ENCODE data around the gene LRRC14B. TPM values are rescaled to one million over a fixed set of nuclear protein-coding genes. Genes with fewer than 3 reads are reported as not detected.

Gene LRRC14B
- 0.48 TPM in 1 of 2 replicates, not detected in the other for total RNA-seq (2014; rRNA removed; shearing (Covaris generic); ENCODE audit: low replicate concordance)

- no peaks in the 10 kb centered on the region for H3K9me2 ChIP-seq (replicated peaks; ENCODE audit: insufficient read depth, low read length)
- no peaks in the 10 kb centered on the region for H3K27me3 ChIP-seq (ENCODE audit: low read length)
- H3K4me1 ChIP-seq (ENCODE audit: low read length), result peaks cover 23% of the 10 kb centered on the region
- DNase-seq, result peak; percentile 50
- H4K20me1 ChIP-seq (ENCODE audit: insufficient read depth, low read depth, low read length), result no peaks in the 10 kb centered on the region; the same call in 1 of the 2 replicates
- H3K4me2 ChIP-seq (ENCODE audit: low read depth, low read length, poor library complexity, severe bottlenecking), result peak within 1 kb of the TSS; percentile 35
- no peak within 1 kb of the TSS for H2AFZ ChIP-seq (ENCODE audit: low read length)
- no peaks in the 10 kb centered on the region for H3K79me2 ChIP-seq (ENCODE audit: low read length)
- no peaks in the 10 kb centered on the region for H3K36me3 ChIP-seq (ENCODE audit: insufficient read depth, low read length)
- no peak within 1 kb of the TSS; the same call in 1 of the 2 replicates for H3K9ac ChIP-seq (ENCODE audit: low read length)
- H3K4me3 ChIP-seq (ENCODE audit: low read length), result no peak within 1 kb of the TSS
- H3K27ac ChIP-seq (ENCODE audit: low read length), result no peak within 1 kb of the TSS
- H3K9me3 ChIP-seq (ENCODE audit: low read length), result no peaks in the 10 kb centered on the region
These were observed at the start of gene LRRC14B for GRCh38 chr5:191036-191948. Gene LRRC14B, plus strand, starts transcription at chr5:191495. Its CDS starts 44 bp downstream, at chr5:191539.

- no peaks in the 10 kb centered on the region for H3K79me2 ChIP-seq (ENCODE audit: low read length)
- no peaks in the 10 kb centered on the region for H3K9me3 ChIP-seq (ENCODE audit: low read length)
- H3K4me1 ChIP-seq (ENCODE audit: low read length), result no peaks in the 10 kb centered on the region
- H3K36me3 ChIP-seq (ENCODE audit: insufficient read depth, low read length), result no peaks in the 10 kb centered on the region
- H3K27ac ChIP-seq (ENCODE audit: low read length), result no peak overlapping the region
- H3K4me2 ChIP-seq (ENCODE audit: low read depth, low read length, poor library complexity, severe bottlenecking), result no peak overlapping the region
- no peak overlapping the region for H2AFZ ChIP-seq (ENCODE audit: low read length)
- no peak for DNase-seq
- H4K20me1 ChIP-seq (ENCODE audit: insufficient read depth, low read depth, low read length), result no peaks in the 10 kb centered on the region
- H3K4me3 ChIP-seq (ENCODE audit: low read length), result no peak overlapping the region
- H3K9ac ChIP-seq (ENCODE audit: low read length), result no peak overlapping the region
- no peaks in the 10 kb centered on the region for H3K27me3 ChIP-seq (ENCODE audit: low read length)
- H3K9me2 ChIP-seq (replicated peaks; ENCODE audit: insufficient read depth, low read length), result no peaks in the 10 kb centered on the region
These were observed 49.5 kb upstream of the LRRC14B start for GRCh38 chr5:141761-142160.

GRCh38 chr5:142246-142810 is 49.0 kb upstream of the LRRC14B start:
- Histone ChIP-seq H3K27me3 (ENCODE audit: low read length) (no peaks in the 10 kb centered on the region), H3K4me2 (ENCODE audit: low read depth, low read length, poor library complexity, severe bottlenecking) (no peak overlapping the region), H3K9me3 (ENCODE audit: low read length) (peaks cover 2% of the 10 kb centered on the region; the same call in 1 of the 2 replicates), H3K27ac (ENCODE audit: low read length) (no peak overlapping the region), H2AFZ (ENCODE audit: low read length) (no peak overlapping the region), H3K9ac (ENCODE audit: low read length) (no peak overlapping the region), H3K79me2 (ENCODE audit: low read length) (no peaks in the 10 kb centered on the region), H3K9me2 (replicated peaks; ENCODE audit: insufficient read depth, low read length) (no peaks in the 10 kb centered on the region), H4K20me1 (ENCODE audit: insufficient read depth, low read depth, low read length) (no peaks in the 10 kb centered on the region), H3K4me3 (ENCODE audit: low read length) (no peak overlapping the region), H3K36me3 (ENCODE audit: insufficient read depth, low read length) (no peaks in the 10 kb centered on the region), H3K4me1 (ENCODE audit: low read length) (no peaks in the 10 kb centered on the region)
- DNase-seq, result no peak

- no peak overlapping the region for H2AFZ ChIP-seq (ENCODE audit: low read length)
- H3K9me2 ChIP-seq (replicated peaks; ENCODE audit: insufficient read depth, low read length), result no peaks in the 10 kb centered on the region
These were observed 48.3 kb upstream of the LRRC14B start for GRCh38 chr5:143041-143440.

GRCh38 chr5:144941-145340 is 46.4 kb upstream of the LRRC14B start:
- Histone ChIP-seq H3K4me1 (ENCODE audit: low read length) (no peaks in the 10 kb centered on the region), H3K9ac (ENCODE audit: low read length) (no peak overlapping the region), H3K4me2 (ENCODE audit: low read depth, low read length, poor library complexity, severe bottlenecking) (no peak overlapping the region), H2AFZ (ENCODE audit: low read length) (no peak overlapping the region), H3K9me2 (replicated peaks; ENCODE audit: insufficient read depth, low read length) (no peaks in the 10 kb centered on the region), H3K36me3 (ENCODE audit: insufficient read depth, low read length) (no peaks in the 10 kb centered on the region), H4K20me1 (ENCODE audit: insufficient read depth, low read depth, low read length) (no peaks in the 10 kb centered on the region), H3K27ac (ENCODE audit: low read length) (no peak overlapping the region), H3K79me2 (ENCODE audit: low read length) (no peaks in the 10 kb centered on the region), H3K4me3 (ENCODE audit: low read length) (no peak overlapping the region), H3K27me3 (ENCODE audit: low read length) (peaks cover under 1% of the 10 kb centered on the region; the same call in 1 of the 2 replicates), H3K9me3 (ENCODE audit: low read length) (peaks cover 10% of the 10 kb centered on the region)
- DNase-seq, result no peak

More at GRCh38 chr5:143041-143440, 48.3 kb upstream of the LRRC14B start:
- Histone ChIP-seq H4K20me1 (ENCODE audit: insufficient read depth, low read depth, low read length) (no peaks in the 10 kb centered on the region), H3K36me3 (ENCODE audit: insufficient read depth, low read length) (no peaks in the 10 kb centered on the region), H3K4me2 (ENCODE audit: low read depth, low read length, poor library complexity, severe bottlenecking) (no peak overlapping the region), H3K9ac (ENCODE audit: low read length) (no peak overlapping the region), H3K4me3 (ENCODE audit: low read length) (no peak overlapping the region), H3K79me2 (ENCODE audit: low read length) (no peaks in the 10 kb centered on the region), H3K27ac (ENCODE audit: low read length) (no peak overlapping the region), H3K4me1 (ENCODE audit: low read length) (no peaks in the 10 kb centered on the region), H3K27me3 (ENCODE audit: low read length) (no peaks in the 10 kb centered on the region), H3K9me3 (ENCODE audit: low read length) (peaks cover 9% of the 10 kb centered on the region)
- no peak for DNase-seq

DNA sequence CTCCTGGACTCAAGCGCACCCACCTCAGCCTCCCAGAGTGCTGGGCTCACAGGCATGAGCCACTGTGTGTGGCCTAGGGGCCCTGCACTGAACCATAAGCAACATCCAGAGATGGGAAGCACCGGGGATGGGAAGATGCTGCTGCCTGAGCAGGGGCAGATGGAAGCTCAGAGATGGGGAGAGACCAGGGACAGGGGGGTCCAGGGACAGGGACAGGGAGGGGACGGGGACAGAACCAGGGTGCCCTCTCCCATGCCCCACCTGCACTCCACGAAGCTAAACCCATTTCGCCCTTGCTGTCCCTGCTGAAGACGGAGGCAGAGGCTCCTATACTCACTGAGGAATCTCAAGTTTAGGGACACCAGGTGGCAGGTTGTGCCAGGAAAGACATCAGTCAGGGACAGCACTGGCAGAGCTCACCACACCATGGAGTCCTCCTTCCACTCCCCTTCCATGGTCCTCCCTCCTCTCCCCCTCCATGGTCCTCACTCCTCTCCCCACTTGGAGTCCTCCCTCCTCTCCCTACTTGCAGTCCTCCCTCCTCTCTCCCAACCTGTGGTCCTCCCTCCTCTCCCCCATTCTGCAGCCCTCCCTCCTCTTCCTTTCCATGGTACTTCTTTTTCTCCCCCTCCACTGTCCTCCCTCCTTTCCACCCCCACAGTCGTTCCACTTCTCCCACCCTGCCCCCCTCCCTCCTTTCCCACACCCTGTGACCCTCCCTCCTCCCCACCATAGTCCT is 45.5 kb upstream of the LRRC14B start:
- Histone ChIP-seq H3K36me3 (ENCODE audit: insufficient read depth, low read length) (no peaks in the 10 kb centered on the region), H3K9ac (ENCODE audit: low read length) (no peak overlapping the region), H3K9me3 (ENCODE audit: low read length) (peaks cover 10% of the 10 kb centered on the region), H3K9me2 (replicated peaks; ENCODE audit: insufficient read depth, low read length) (no peaks in the 10 kb centered on the region), H3K79me2 (ENCODE audit: low read length) (no peaks in the 10 kb centered on the region), H3K27me3 (ENCODE audit: low read length) (peaks cover 3% of the 10 kb centered on the region; the same call in 1 of the 2 replicates), H3K4me2 (ENCODE audit: low read depth, low read length, poor library complexity, severe bottlenecking) (no peak overlapping the region), H2AFZ (ENCODE audit: low read length) (no peak overlapping the region), H3K4me1 (ENCODE audit: low read length) (no peaks in the 10 kb centered on the region), H4K20me1 (ENCODE audit: insufficient read depth, low read depth, low read length) (no peaks in the 10 kb centered on the region), H3K27ac (ENCODE audit: low read length) (no peak overlapping the region), H3K4me3 (ENCODE audit: low read length) (no peak overlapping the region)
- DNase-seq, result no peak

GRCh38 chr5:147751-148150 is 43.5 kb upstream of the LRRC14B start:
- peaks cover 3% of the 10 kb centered on the region; the same call in 1 of the 2 replicates for H3K27me3 ChIP-seq (ENCODE audit: low read length)
- H3K9me2 ChIP-seq (replicated peaks; ENCODE audit: insufficient read depth, low read length), result no peaks in the 10 kb centered on the region
- no peak overlapping the region for H2AFZ ChIP-seq (ENCODE audit: low read length)
- H3K9me3 ChIP-seq (ENCODE audit: low read length), result peaks cover 10% of the 10 kb centered on the region
- no peaks in the 10 kb centered on the region for H3K79me2 ChIP-seq (ENCODE audit: low read length)
- no peak overlapping the region for H3K27ac ChIP-seq (ENCODE audit: low read length)
- no peak overlapping the region for H3K9ac ChIP-seq (ENCODE audit: low read length)
- no peaks in the 10 kb centered on the region for H3K4me1 ChIP-seq (ENCODE audit: low read length)
- no peaks in the 10 kb centered on the region for H3K36me3 ChIP-seq (ENCODE audit: insufficient read depth, low read length)
- no peak overlapping the region for H3K4me2 ChIP-seq (ENCODE audit: low read depth, low read length, poor library complexity, severe bottlenecking)
- DNase-seq, result no peak
- no peak overlapping the region for H3K4me3 ChIP-seq (ENCODE audit: low read length)
- H4K20me1 ChIP-seq (ENCODE audit: insufficient read depth, low read depth, low read length), result no peaks in the 10 kb centered on the region
